ENCODE data around the gene CRYBB3. TPM values are rescaled to one million over a fixed set of nuclear protein-coding genes. Genes with fewer than 3 reads are reported as not detected.

The CRYBB3 gene
- not detected for total RNA-seq

DNA sequence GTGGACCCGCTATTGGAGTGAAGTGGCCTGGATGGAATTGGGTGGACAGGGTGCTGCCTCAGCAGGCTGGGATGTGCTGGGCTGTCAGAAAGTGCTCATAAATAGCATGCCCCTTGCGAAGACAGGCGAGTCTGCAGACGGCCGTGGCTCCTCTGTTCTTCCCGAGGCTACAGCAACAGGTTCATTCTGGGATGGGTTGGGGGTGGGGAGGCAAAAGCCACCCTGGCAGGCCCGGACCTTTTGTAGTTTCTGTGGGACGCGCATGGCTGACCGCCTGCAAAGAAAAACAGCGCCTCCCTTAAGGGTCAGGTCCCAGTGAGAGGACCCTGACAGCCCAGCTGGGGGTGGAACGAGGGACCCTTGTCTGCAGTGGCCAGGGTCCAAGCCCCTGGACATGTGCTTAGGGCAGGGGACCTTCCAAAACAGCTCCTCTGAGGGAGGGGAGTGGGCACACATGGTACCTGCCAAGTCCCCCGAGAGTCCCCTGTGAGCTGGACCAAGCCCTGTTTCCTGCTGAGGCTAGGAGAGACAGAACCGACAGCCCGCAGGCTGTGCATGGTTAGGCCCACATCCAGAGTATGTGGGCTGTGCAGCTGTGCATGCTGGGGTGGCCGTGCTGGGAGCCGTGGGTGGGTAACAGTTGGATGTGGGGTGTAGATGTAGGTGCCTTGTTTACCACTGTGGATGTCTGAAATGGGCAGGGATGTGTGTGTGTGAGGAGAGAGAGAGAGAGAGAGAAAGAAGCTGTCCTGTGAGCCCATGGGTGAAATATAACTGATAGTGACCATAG is at the start of gene CRYBB3:
Gene CRYBB3 (plus strand): TSS at position 128 of the 790 bp plus-strand sequence. CDS start 1,539 bp downstream, outside the sequence.
- DNase-seq: no peak
- H3K36me3 ChIP-seq: peaks cover 0 to 87% (median 6%) of the 10 kb centered on the region in 3 donors
- no peaks in the 10 kb centered on the region for H3K27me3 ChIP-seq
- H3K9me3 ChIP-seq: no peaks in the 10 kb centered on the region
- H3K27ac ChIP-seq: no peak within 1 kb of the TSS
- H3K4me1 ChIP-seq: no peaks in the 10 kb centered on the region
- H3K4me3 ChIP-seq: no peak within 1 kb of the TSS
- no peak for TF ChIP-seq POLR2A (IDR thresholded peaks at IDR 0.05)
- TF ChIP-seq, protein P1, sequence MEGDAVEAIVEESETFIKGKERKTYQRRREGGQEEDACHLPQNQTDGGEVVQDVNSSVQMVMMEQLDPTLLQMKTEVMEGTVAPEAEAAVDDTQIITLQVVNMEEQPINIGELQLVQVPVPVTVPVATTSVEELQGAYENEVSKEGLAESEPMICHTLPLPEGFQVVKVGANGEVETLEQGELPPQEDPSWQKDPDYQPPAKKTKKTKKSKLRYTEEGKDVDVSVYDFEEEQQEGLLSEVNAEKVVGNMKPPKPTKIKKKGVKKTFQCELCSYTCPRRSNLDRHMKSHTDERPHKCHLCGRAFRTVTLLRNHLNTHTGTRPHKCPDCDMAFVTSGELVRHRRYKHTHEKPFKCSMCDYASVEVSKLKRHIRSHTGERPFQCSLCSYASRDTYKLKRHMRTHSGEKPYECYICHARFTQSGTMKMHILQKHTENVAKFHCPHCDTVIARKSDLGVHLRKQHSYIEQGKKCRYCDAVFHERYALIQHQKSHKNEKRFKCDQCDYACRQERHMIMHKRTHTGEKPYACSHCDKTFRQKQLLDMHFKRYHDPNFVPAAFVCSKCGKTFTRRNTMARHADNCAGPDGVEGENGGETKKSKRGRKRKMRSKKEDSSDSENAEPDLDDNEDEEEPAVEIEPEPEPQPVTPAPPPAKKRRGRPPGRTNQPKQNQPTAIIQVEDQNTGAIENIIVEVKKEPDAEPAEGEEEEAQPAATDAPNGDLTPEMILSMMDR (IDR thresholded peaks at IDR 0.05): no peak
- intact Hi-C loops (cut with DNase I): no loop called here
- WGBS, 2 donors: 59 to 66% methylated on average over 4 to 8 of the region's 17 CpGs

DNA sequence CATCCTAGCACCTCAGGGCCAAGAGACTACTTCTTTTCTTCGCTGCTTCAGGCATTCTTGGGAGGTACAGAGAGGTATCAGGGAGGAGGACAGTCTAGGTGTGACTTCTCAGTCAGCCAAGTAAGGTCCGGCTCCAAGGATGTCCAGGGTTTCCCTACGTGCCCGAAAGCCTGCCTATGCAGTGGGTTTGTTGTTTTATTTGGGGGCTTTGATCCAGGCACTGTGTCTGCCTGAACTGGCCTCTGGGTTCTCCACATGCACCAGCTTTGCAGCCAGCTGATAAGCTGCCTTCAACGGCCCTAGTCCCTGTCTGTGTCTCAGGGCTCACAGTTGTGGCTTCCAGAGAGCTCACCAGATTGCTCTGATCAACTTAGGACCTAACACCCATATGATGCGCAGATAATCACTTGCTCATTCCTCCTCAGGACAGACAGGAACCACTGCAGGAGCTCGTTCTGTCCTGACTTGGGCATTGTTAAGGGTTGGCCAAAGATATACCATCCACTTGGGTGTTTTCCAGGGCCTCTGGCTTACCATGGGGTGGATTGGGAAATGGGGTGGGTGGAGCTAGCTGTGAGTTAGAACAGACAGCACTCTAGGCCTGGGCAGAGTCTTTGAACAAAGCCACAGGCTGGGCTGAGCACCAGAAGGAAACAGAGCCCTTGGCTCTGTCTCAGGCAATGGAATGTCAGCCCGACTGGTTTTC is 45.5 kb upstream of the CRYBB3 start:
- intact Hi-C loops (cut with DNase I): no loop called here
- WGBS, 2 donors: 20 to 40% methylated on average over 3 of the region's 8 CpGs
- TF ChIP-seq POLR2A (IDR thresholded peaks at IDR 0.05): no peak
- TF ChIP-seq, protein P1 (IDR thresholded peaks at IDR 0.05): no peak
- H3K4me3 ChIP-seq: no peak overlapping the region
- peaks cover 33 to 91% (median 43%) of the 10 kb centered on the region in 3 donors for H3K4me1 ChIP-seq
- H3K27ac ChIP-seq: peak overlapping the region; percentile 68 to 88 (median 81)
- H3K27me3 ChIP-seq: no peaks in the 10 kb centered on the region
- H3K9me3 ChIP-seq: no peaks in the 10 kb centered on the region
- H3K36me3 ChIP-seq: peaks cover 0 to 6% (median 0%) of the 10 kb centered on the region in 3 donors
- DNase-seq: no peak

DNA sequence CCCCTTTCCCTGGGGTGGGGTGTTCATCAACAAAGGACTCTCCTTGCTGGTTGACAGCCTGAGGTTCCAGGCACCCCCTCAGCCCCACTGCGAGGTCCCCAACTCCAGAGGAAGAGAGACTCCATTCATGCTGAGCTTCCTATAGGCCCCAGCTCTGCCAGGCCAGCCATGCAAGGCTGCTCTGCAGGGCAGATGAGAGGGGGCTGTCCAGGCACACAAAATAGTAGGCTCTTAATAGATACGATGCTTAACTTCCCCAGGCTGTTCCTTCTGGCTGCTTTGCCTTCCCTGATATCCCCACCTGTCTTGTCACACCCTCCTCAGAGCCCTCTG is 45.0 kb upstream of the CRYBB3 start:
- intact Hi-C loops (cut with DNase I): no loop called here
- Histone ChIP-seq H3K4me1 (peaks cover 38 to 91% (median 42%) of the 10 kb centered on the region in 3 donors), H3K27me3 (no peaks in the 10 kb centered on the region), H3K27ac (peak overlapping the region; percentile 68 to 88 (median 81)), H3K9me3 (no peaks in the 10 kb centered on the region), H3K36me3 (peaks cover 0 to 6% (median 0%) of the 10 kb centered on the region in 3 donors), H3K4me3 (peak overlapping the region in 1 of 4 donors; percentile 5)
- DNase-seq: no peak
- no peak for TF ChIP-seq POLR2A (IDR thresholded peaks at IDR 0.05)
- TF ChIP-seq, protein P1 (IDR thresholded peaks at IDR 0.05): no peak
- 31 to 42% methylated on average over 1 to 2 of the region's 2 CpGs for WGBS, 2 donors

DNA sequence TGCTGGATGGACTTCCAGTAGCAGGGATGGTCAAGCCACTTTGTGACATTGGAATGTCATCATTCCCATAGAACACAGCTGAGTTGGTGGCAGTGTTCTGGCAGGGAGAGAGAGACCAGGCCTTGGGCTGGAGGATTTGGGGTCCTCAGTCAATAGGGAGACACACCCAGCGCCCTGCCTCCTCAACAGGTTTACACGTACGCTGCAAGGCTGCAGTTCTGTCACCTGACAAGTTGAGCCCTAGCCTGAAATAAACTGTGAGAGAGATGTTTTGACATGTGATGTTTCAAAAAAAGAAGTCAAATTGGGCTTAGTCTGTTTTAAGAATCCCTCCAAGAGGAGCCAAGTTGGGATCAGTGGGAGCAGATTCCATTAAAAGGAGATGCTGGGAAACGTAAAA is 42.9 kb upstream of the CRYBB3 start:
- H3K4me1 ChIP-seq: peaks cover 40 to 98% (median 46%) of the 10 kb centered on the region in 3 donors
- intact Hi-C loops (cut with DNase I): no loop called here
- peak overlapping the region in 3 of 4 donors; percentile 2 to 50 (median 38) for H3K27ac ChIP-seq
- TF ChIP-seq, protein P1 (IDR thresholded peaks at IDR 0.05): no peak
- TF ChIP-seq POLR2A (IDR thresholded peaks at IDR 0.05): no peak
- WGBS, 2 donors: 35 to 55% methylated on average over 4 of the region's 4 CpGs
- H3K36me3 ChIP-seq: peaks cover 0 to 6% (median 0%) of the 10 kb centered on the region in 3 donors
- no peaks in the 10 kb centered on the region for H3K9me3 ChIP-seq
- no peaks in the 10 kb centered on the region for H3K27me3 ChIP-seq
- no peak for DNase-seq
- no peak overlapping the region for H3K4me3 ChIP-seq

DNA sequence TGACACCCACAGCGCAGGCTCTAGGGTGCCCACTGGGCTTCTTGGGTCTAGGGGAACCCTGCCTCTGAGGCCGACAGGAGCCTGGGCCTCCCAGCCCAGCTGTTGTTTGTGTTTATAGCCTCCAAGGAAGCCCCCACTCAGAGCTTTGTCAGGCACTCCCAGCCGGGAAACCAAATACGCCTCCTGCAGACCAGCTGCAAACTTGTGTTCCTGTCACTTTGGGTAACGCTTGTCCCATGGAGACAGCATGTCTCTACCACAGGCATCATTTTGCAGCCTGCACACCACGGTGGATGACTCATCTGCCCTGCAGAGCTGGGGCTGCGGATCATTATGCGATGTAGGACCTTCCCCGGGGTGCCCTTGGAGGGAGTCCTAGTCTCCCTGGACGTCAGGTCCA is 40.6 kb upstream of the CRYBB3 start:
- no peak for TF ChIP-seq POLR2A (IDR thresholded peaks at IDR 0.05)
- TF ChIP-seq, protein P1 (IDR thresholded peaks at IDR 0.05): no peak
- Histone ChIP-seq H3K9me3 (no peaks in the 10 kb centered on the region), H3K4me3 (no peak overlapping the region), H3K27me3 (no peaks in the 10 kb centered on the region), H3K27ac (peak overlapping the region in 1 of 4 donors; percentile 4), H3K4me1 (peaks cover 29 to 98% (median 36%) of the 10 kb centered on the region in 3 donors), H3K36me3 (peaks cover 0 to 6% (median 0%) of the 10 kb centered on the region in 3 donors)
- WGBS, 2 donors: 40 to 42% methylated on average over 1 to 4 of the region's 10 CpGs
- DNase-seq: no peak
- intact Hi-C loops (cut with DNase I): no loop called here
